Measurements from ENCODE around the gene ASPSCR1. TPM values are rescaled to one million over a fixed set of nuclear protein-coding genes. Genes with fewer than 3 reads are reported as not detected.
A peak's percentile ranks its signal among the peaks of the same experiment; 100 is the strongest.

Gene ASPSCR1
- total and polyA plus RNA-seq, 8 donors, result 11.7 to 143 (median 55.6) TPM

DNA sequence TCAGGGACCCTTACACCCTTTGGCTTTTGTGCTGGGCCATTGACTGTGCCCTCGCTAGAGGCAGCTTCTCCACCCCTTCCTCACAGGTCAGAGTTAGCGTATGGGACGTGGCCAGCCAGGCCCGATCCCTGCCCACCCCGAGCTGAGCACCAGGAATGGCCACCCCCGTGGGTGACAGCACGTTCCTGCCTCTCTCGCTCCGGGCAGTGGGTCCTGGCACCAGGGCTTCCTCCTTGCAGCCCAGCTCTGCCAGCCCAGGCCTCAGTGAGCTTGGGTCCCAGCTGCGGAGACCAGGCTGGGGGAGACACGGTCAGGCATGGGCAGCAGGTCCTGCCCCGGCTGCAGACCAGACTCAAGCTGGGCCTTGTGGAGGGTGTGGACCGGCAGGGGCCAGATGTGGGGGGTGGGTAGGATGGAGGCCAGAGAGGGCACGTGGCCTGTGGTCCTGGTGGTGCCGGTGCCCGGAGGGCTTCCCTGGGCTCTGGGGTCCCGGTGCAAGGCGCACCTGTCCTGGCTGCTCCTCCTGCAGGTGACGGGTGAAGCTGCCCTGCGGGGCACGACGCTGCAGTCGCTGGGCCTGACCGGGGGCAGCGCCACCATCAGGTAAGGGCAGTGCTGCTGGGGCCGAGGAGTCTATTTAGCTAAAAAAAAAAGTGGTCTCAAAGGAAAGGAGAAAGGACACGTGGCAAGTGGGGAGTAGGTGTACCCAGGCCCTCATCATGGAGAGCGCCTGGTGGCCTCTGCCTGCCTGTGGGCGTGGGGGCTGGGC is 18.2 kb downstream of the ASPSCR1 start:
- Histone ChIP-seq H3K4me1 (peaks cover 20 to 59% (median 57%) of the 10 kb centered on the region in 4 donors), H3K27ac (peak overlapping the region in 1 of 5 donors; percentile 59), H3K9me3 (no peaks in the 10 kb centered on the region), H3K27me3 (no peaks in the 10 kb centered on the region), H3K4me3 (no peak overlapping the region), H3K36me3 (peaks cover 0 to 47% (median 19%) of the 10 kb centered on the region in 4 donors)
- DNase-seq, result no peak
- no peak for TF ChIP-seq POLR2A (IDR thresholded peaks at IDR 0.05)
- TF ChIP-seq, protein P1, sequence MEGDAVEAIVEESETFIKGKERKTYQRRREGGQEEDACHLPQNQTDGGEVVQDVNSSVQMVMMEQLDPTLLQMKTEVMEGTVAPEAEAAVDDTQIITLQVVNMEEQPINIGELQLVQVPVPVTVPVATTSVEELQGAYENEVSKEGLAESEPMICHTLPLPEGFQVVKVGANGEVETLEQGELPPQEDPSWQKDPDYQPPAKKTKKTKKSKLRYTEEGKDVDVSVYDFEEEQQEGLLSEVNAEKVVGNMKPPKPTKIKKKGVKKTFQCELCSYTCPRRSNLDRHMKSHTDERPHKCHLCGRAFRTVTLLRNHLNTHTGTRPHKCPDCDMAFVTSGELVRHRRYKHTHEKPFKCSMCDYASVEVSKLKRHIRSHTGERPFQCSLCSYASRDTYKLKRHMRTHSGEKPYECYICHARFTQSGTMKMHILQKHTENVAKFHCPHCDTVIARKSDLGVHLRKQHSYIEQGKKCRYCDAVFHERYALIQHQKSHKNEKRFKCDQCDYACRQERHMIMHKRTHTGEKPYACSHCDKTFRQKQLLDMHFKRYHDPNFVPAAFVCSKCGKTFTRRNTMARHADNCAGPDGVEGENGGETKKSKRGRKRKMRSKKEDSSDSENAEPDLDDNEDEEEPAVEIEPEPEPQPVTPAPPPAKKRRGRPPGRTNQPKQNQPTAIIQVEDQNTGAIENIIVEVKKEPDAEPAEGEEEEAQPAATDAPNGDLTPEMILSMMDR (IDR thresholded peaks at IDR 0.05), result no peak
- TF ChIP-seq EP300 (IDR thresholded peaks at IDR 0.05), result no peak
- TF ChIP-seq POLR2AphosphoS5 (IDR thresholded peaks at IDR 0.05), result no peak
- WGBS, 5 donors, result 90 to 94% (median 93%) methylated on average over 27 to 29 of the region's 29 CpGs
- intact Hi-C loops (cut with DNase I; ENCODE audit: low total_unique reads), result no loop called here

DNA sequence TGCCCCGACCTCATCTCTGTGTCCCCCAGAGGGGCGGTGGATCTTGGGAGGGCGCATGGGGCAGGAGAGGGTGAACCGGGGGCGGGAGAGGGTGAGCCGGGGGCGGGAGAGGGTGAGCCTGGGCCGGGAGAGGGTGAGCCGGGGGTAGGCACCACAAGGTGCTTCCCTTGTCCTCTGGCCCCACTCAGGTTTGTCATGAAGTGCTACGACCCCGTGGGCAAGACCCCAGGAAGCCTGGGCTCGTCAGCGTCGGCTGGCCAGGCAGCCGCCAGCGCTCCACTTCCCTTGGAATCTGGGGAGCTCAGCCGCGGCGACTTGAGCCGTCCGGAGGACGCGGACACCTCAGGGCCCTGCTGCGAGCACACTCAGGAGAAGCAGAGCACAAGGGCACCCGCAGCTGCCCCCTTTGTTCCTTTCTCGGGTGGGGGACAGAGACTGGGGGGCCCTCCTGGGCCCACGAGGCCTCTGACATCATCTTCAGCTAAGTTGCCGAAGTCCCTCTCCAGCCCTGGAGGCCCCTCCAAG is 18.9 kb downstream of the ASPSCR1 start:
- Histone ChIP-seq H3K27ac (no peak overlapping the region), H3K4me3 (no peak overlapping the region), H3K27me3 (no peaks in the 10 kb centered on the region), H3K9me3 (no peaks in the 10 kb centered on the region), H3K36me3 (peaks cover 0 to 47% (median 19%) of the 10 kb centered on the region in 4 donors), H3K4me1 (peaks cover 15 to 57% (median 51%) of the 10 kb centered on the region in 4 donors)
- TF ChIP-seq POLR2A (IDR thresholded peaks at IDR 0.05) (no peak), POLR2AphosphoS5 (IDR thresholded peaks at IDR 0.05) (no peak), EP300 (IDR thresholded peaks at IDR 0.05) (no peak)
- TF ChIP-seq, protein P1 (IDR thresholded peaks at IDR 0.05), result no peak
- WGBS, 5 donors, result 90 to 94% (median 93%) methylated on average over 26 to 28 of the region's 28 CpGs
- DNase-seq, result no peak
- intact Hi-C loops (cut with DNase I; ENCODE audit: low total_unique reads), result no loop called here

DNA sequence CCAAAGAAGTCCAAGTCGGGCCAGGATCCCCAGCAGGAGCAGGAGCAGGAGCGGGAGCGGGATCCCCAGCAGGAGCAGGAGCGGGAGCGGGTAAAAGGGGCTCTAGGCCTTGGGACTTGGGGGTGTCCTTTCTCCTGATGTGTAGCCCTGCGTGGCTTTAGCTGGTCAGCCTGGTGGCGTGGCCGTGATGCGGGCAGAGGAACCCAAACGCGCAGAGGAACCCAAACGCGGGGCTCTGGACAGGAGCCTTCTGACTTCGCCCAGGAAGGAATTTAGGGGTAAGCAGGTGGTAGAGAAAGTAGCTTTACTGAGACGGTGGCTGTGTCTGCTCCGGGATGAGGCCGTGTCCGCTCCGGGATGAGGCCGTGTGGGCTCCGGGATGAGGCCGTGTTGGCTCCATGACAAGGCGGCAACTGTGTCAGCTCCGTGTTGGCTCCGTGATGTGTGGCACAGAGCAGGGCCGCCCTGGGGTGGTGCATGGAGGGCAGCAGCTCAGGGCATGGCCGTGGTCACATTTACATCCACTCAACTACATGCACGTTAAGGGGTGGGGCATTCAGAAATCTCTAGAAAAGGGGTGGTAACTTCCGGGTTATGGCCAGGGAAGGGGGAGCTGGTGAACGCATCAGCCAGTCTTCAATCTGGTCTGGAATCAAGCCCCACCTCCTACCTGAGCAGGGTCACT is 19.5 kb downstream of the ASPSCR1 start:
- intact Hi-C loops (cut with DNase I; ENCODE audit: low total_unique reads), result no loop called here
- Histone ChIP-seq H3K27me3 (no peaks in the 10 kb centered on the region), H3K4me1 (peaks cover 9 to 51% (median 45%) of the 10 kb centered on the region in 4 donors), H3K36me3 (peaks cover 0 to 47% (median 19%) of the 10 kb centered on the region in 4 donors), H3K4me3 (no peak overlapping the region), H3K27ac (no peak overlapping the region), H3K9me3 (no peaks in the 10 kb centered on the region)
- no peak for TF ChIP-seq POLR2AphosphoS5 (IDR thresholded peaks at IDR 0.05)
- no peak for DNase-seq
- WGBS, 5 donors, result 94 to 96% (median 95%) methylated on average over 30 of the region's 30 CpGs

DNA sequence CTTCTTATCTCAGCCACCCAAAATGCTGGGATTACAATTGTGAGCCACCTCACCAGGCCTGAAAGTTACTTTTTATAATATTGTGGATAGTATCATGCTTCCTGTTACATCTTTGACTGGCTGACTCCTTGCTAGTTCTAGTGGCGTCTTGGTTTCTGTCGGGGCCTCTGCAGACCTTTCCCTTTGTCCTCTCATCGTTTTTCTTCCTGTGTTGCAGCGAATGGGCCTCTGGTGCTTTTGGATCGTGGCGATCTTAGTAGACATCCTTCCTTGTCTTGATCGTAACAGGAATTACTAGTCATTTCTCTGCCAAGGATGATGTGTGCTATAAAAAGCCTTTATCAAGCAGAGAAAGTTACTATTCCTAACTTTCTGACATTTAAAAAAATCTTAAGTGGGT is 20.8 kb downstream of the ASPSCR1 start:
- no peak for TF ChIP-seq EP300 (IDR thresholded peaks at IDR 0.05)
- TF ChIP-seq POLR2A (IDR thresholded peaks at IDR 0.05), result no peak
- TF ChIP-seq, protein P1 (IDR thresholded peaks at IDR 0.05), result no peak
- TF ChIP-seq POLR2AphosphoS5 (IDR thresholded peaks at IDR 0.05), result no peak
- Histone ChIP-seq H3K27me3 (no peaks in the 10 kb centered on the region), H3K36me3 (peaks cover 0 to 47% (median 19%) of the 10 kb centered on the region in 4 donors), H3K9me3 (no peaks in the 10 kb centered on the region), H3K4me1 (peaks cover 1 to 40% (median 36%) of the 10 kb centered on the region in 4 donors), H3K4me3 (no peak overlapping the region), H3K27ac (no peak overlapping the region)
- DNase-seq, result no peak
- intact Hi-C loops (cut with DNase I; ENCODE audit: low total_unique reads), result no loop called here
- WGBS, 5 donors, result 83 to 92% (median 87%) methylated on average over 7 of the region's 7 CpGs

Measured in stomach (tissue), 9 donors.